RWPE1 (cell line): Measurements from ENCODE around the gene MAN2B1.
A peak's percentile ranks its signal among the peaks of the same experiment; 100 is the strongest.

Experiments used
- CTCF ChIA-PET: fragments of 350-600 bp; sonication (Branson Sonifier 250); formaldehyde crosslinking; extraction: SDS; loops from one replicate; lab custom pipeline; 2021; lab: Yijun Ruan, JAX
- POLR2A ChIA-PET: fragments of 400-600 bp; formaldehyde crosslinking; extraction: SDS; loops from one replicate; lab custom pipeline; 2020; ENCODE audit warnings: antibody characterized with exemption; ENCODE audit not compliant: low non-redundant PET; lab: Yijun Ruan, JAX
- DNase-seq: peaks from one replicate; pipeline ENCODE4 v3.0.0; 2012; ENCODE audit warnings: low spot score
- H3K27ac ChIP-seq: fragments of 450-650 bp; 2 replicates; pipeline ENCODE4 v1.5.1; 2017
- CTCF ChIP-seq: fragments of 450-650 bp; conservative IDR thresholded peaks from 2 replicates; pipeline ENCODE4 v1.5.1; 2017; ENCODE audit warnings: low read depth, mild to moderate bottlenecking

The MAN2B1 gene

GRCh38 chr19:12708641-12709040 is 42.1 kb upstream of the MAN2B1 start:
- H3K27ac ChIP-seq: no peak overlapping the region
- TF ChIP-seq CTCF: no peak
- ChIA-PET POLR2A (interaction anchor here (0.6 kb wide), 1 partner anchor 164 kb away, joined by 7 read pairs; no protein-coding TSS in a partner anchor), CTCF (no interaction called here)
- DNase-seq: no peak

GRCh38 chr19:12706332-12706718 is 39.8 kb upstream of the MAN2B1 start:
- DNase-seq: no peak
- peak overlapping the region; percentile 26 for H3K27ac ChIP-seq
- no peak for TF ChIP-seq CTCF
- POLR2A ChIA-PET: no interaction called here
- CTCF ChIA-PET: interaction anchor here (0.6 kb wide), 1 partner anchor 935 kb away, joined by 3 read pairs; no protein-coding TSS in a partner anchor

GRCh38 chr19:12705654-12706331 is 39.3 kb upstream of the MAN2B1 start:
- ChIA-PET POLR2A (no interaction called here), CTCF (interaction anchor here (0.6 to 1.5 kb wide), 2 partner anchors 90 to 935 kb away, joined by 3 to 5 read pairs; no protein-coding TSS in a partner anchor)
- TF ChIP-seq CTCF: no peak
- peak overlapping the region; percentile 26 for H3K27ac ChIP-seq
- no peak for DNase-seq

GRCh38 chr19:12705169-12705568 is 38.6 kb upstream of the MAN2B1 start:
- no peak for TF ChIP-seq CTCF
- ChIA-PET POLR2A (no interaction called here), CTCF (interaction anchor here (1.5 kb wide), 1 partner anchor 91 kb away, joined by 5 read pairs; no protein-coding TSS in a partner anchor)

GRCh38 chr19:12703046-12703445 is 36.5 kb upstream of the MAN2B1 start:
- peak; percentile 75 for DNase-seq
- H3K27ac ChIP-seq: peak overlapping the region; percentile 24
- ChIA-PET CTCF (interaction anchor here (0.7 kb wide), 2 partner anchors 57 to 1004 kb away, joined by 3 to 4 read pairs; no protein-coding TSS in a partner anchor), POLR2A (no interaction called here)
- TF ChIP-seq CTCF: no peak

More at GRCh38 chr19:12705169-12705568, 38.6 kb upstream of the MAN2B1 start:
- no peak for DNase-seq
- peak overlapping the region; percentile 26 for H3K27ac ChIP-seq

GRCh38 chr19:12701596-12702282 is 35.2 kb upstream of the MAN2B1 start:
- POLR2A ChIA-PET: interaction anchor here (0.7 kb wide), 1 partner anchor 15 kb away, joined by 6 read pairs; no protein-coding TSS in a partner anchor
- DNase-seq: no peak
- H3K27ac ChIP-seq: peak overlapping the region; percentile 42; the same call in 1 of the 2 replicates
- CTCF ChIA-PET: interaction anchor here (0.7 kb wide), 1 partner anchor 887 kb away, joined by 4 read pairs; no protein-coding TSS in a partner anchor
- TF ChIP-seq CTCF: no peak
